Urinary bladder (tissue), 2 donors: ENCODE measurements around the gene PUM1. TPM values are rescaled to one million over a fixed set of nuclear protein-coding genes. Genes with fewer than 3 reads are reported as not detected.

Experiments used
- polyA plus RNA-seq: library from polyadenylated mRNA; stranded (reverse); fragments of 200-250 nt; gene quantifications from one replicate; pipeline ENCODE4 v1.2.3, GENCODE V29; 2013
- small RNA-seq: library from RNA; depleted of rRNA; stranded (forward); fragments of <200 nt; gene quantifications from one replicate; pipeline ENCODE3, GENCODE V24; 2014
- total RNA-seq: library from RNA; depleted of rRNA; stranded (reverse); fragments of >200 nt; gene quantifications from one replicate; pipeline ENCODE4 v1.2.3, GENCODE V29; 2014
- donor health status: healthy.

PUM1 gene
- total and polyA plus RNA-seq, 2 donors: 52.1 to 84.3 TPM

Small RNAs within 50 kb of the gene (small RNA-seq; reads per million reads assigned to genes)
- gene AL356320.1 (not detected), gene RN7SL371P (not detected)

Other genes with a start within 250 kb of the PUM1 start
- 32.4 TPM for gene SDC3, start 157.0 kb downstream of the PUM1 start, total RNA-seq
- 107 TPM for gene SDC3, start 157.0 kb downstream of the PUM1 start, polyA plus RNA-seq
- 1.1 TPM for gene NKAIN1, start 174.2 kb upstream of the PUM1 start, total RNA-seq
- gene NKAIN1, start 174.2 kb upstream of the PUM1 start, polyA plus RNA-seq: 0.23 TPM
- 88.4 TPM for gene SNRNP40, start 231.1 kb upstream of the PUM1 start, total RNA-seq
- gene SNRNP40, start 231.1 kb upstream of the PUM1 start, polyA plus RNA-seq: 28.7 TPM
- 19.2 TPM for gene ZCCHC17, start 231.3 kb upstream of the PUM1 start, total RNA-seq
- 40.3 TPM for gene ZCCHC17, start 231.3 kb upstream of the PUM1 start, polyA plus RNA-seq